ENCODE data around the gene KDELR3.
A peak's percentile ranks its signal among the peaks of the same experiment; 100 is the strongest.
"Not testable (repeated sequence)": the region's sequence is repeated elsewhere in the genome, so short reads cannot be mapped to it uniquely, and the experiment has no call there.

KDELR3 gene

GRCh38 chr22:38456841-38457699 lies 10.8 kb upstream of the KDELR3 start:
- no peak for DNase-seq

- no peak for DNase-seq
These were observed 7.5 kb upstream of the KDELR3 start for GRCh38 chr22:38460426-38460840.

GRCh38 chr22:38461057-38461413 lies 6.9 kb upstream of the KDELR3 start:
- no peak for DNase-seq

- peak; percentile 68 to 82 (median 72) for DNase-seq
These were observed 6.3 kb upstream of the KDELR3 start for GRCh38 chr22:38461414-38462081.

- peak in 1 of 3 donors; percentile 21 for DNase-seq
These were observed 4.7 kb upstream of the KDELR3 start for GRCh38 chr22:38462960-38463784.

- no peak for DNase-seq
These were observed 2.8 kb upstream of the KDELR3 start for GRCh38 chr22:38464992-38465672.

- DNase-seq: no peak
These were observed 2.0 kb upstream of the KDELR3 start for GRCh38 chr22:38465673-38466490.

GRCh38 chr22:38467438-38467903 lies 425 bp upstream of the KDELR3 start:
- no peak for DNase-seq

- no peak for DNase-seq
These were observed 778 bp downstream of the KDELR3 start for GRCh38 chr22:38468443-38469305.

GRCh38 chr22:38469306-38469781 lies 1.4 kb downstream of the KDELR3 start:
- DNase-seq: no peak

GRCh38 chr22:38470179-38470578 lies 2.3 kb downstream of the KDELR3 start:
- DNase-seq: not testable (repeated sequence)

GRCh38 chr22:38471237-38471636 lies 3.3 kb downstream of the KDELR3 start:
- DNase-seq: no peak

GRCh38 chr22:38474003-38474607 lies 6.2 kb downstream of the KDELR3 start:
- DNase-seq: peak in 2 of 3 donors; percentile 24 to 29

- DNase-seq: no peak
These were observed 9.7 kb downstream of the KDELR3 start for GRCh38 chr22:38477585-38477984.

- DNase-seq: peak; percentile 50 to 85 (median 77)
These were observed 11.4 kb downstream of the KDELR3 start for GRCh38 chr22:38479096-38479837.

GRCh38 chr22:38481162-38481870 lies 13.4 kb downstream of the KDELR3 start:
- DNase-seq: no peak

GRCh38 chr22:38481871-38482332 lies 14.0 kb downstream of the KDELR3 start:
- DNase-seq: no peak

GRCh38 chr22:38482662-38483308 lies 14.9 kb downstream of the KDELR3 start:
- no peak for DNase-seq

Measured in suppressor macrophage treated with lipopolysaccharide for 1 hour (primary cell).